NCI-H146 treated with DMSO at 0.1 percent for 48 hours (cell line): ENCODE measurements around the gene C17orf114.

ENCODE experiments used
- DNase-seq: peaks from one replicate; lab custom pipeline; 2025; ENCODE audit not compliant: unreplicated experiment; lab: John Stamatoyannopoulos, UW

The C17orf114 gene

GRCh38 chr17:4823373-4824089 is 21.4 kb upstream of the C17orf114 start:
- DNase-seq, result no peak

- no peak for DNase-seq
Observed at GRCh38 chr17:4822835-4823234, 20.7 kb upstream of the C17orf114 start.

- no peak for DNase-seq
Observed at GRCh38 chr17:4818276-4818675, 16.1 kb upstream of the C17orf114 start.

- no peak for DNase-seq
Observed at GRCh38 chr17:4816826-4817225, 14.7 kb upstream of the C17orf114 start.

GRCh38 chr17:4815043-4815675 is 13.0 kb upstream of the C17orf114 start:
- DNase-seq, result no peak

GRCh38 chr17:4812690-4813089 is 10.6 kb upstream of the C17orf114 start:
- DNase-seq, result no peak

- no peak for DNase-seq
Observed at GRCh38 chr17:4811471-4811870, 9.3 kb upstream of the C17orf114 start.

- DNase-seq, result no peak
Observed at GRCh38 chr17:4810696-4811290, 8.7 kb upstream of the C17orf114 start.

- DNase-seq, result no peak
Observed at GRCh38 chr17:4808378-4808767, 6.2 kb upstream of the C17orf114 start.

- no peak for DNase-seq
Observed at GRCh38 chr17:4807605-4808377, 5.7 kb upstream of the C17orf114 start.

GRCh38 chr17:4806777-4807604 is 4.9 kb upstream of the C17orf114 start, which contains the start of gene PLD2:
TSS of gene PLD2 (plus strand) at chr17:4807152. CDS start at chr17:4807773, 621 bp downstream.
- DNase-seq, result peak; percentile 30

GRCh38 chr17:4806456-4806776 is 4.3 kb upstream of the C17orf114 start:
- no peak for DNase-seq

GRCh38 chr17:4800462-4801196 is 1.5 kb downstream of the C17orf114 start:
- DNase-seq, result no peak

- no peak for DNase-seq
Observed at GRCh38 chr17:4796552-4796920, 5.6 kb downstream of the C17orf114 start.

GRCh38 chr17:4795168-4795567 is 7.0 kb downstream of the C17orf114 start:
- DNase-seq, result no peak

GRCh38 chr17:4790705-4791088 is 11.4 kb downstream of the C17orf114 start:
- no peak for DNase-seq

- peak; percentile 66 for DNase-seq
Observed at GRCh38 chr17:4789951-4790704, 12.0 kb downstream of the C17orf114 start.

GRCh38 chr17:4789701-4789950 is 12.5 kb downstream of the C17orf114 start:
- no peak for DNase-seq

GRCh38 chr17:4788807-4789700 is 13.1 kb downstream of the C17orf114 start, which contains the start of gene GLTPD2:
TSS of gene GLTPD2 (plus strand) at chr17:4788964. CDS start at chr17:4789012, 48 bp downstream.
- DNase-seq, result no peak
